KOPT-K1 (cell line): ENCODE results near the gene ICAM5.
"Not testable (repeated sequence)": the region's sequence is repeated elsewhere in the genome, so short reads cannot be mapped to it uniquely, and the experiment has no call there.

ENCODE experiments used
- H3K27ac ChIP-seq: fragments of 200-600 bp; sonication (generic); 2 replicates; pipeline ENCODE4 v1.5.1; 2016; ENCODE audit warnings: antibody characterized with exemption, mild to moderate bottlenecking, low read depth, low read length; ENCODE audit not compliant: poor library complexity, severe bottlenecking
- H3K36me3 ChIP-seq: fragments of 200-600 bp; sonication (generic); 2 replicates; pipeline ENCODE4 v1.5.1; 2017; ENCODE audit warnings: antibody characterized with exemption, mild to moderate bottlenecking, low read length, moderate library complexity; ENCODE audit not compliant: insufficient read depth
- H3K9me3 ChIP-seq: fragments of 200-600 bp; sonication (generic); 2 replicates; pipeline ENCODE4 v1.5.1; 2017; ENCODE audit warnings: antibody characterized with exemption, low read length, mild to moderate bottlenecking; ENCODE audit not compliant: insufficient read depth, poor library complexity, severe bottlenecking

The ICAM5 gene

DNA sequence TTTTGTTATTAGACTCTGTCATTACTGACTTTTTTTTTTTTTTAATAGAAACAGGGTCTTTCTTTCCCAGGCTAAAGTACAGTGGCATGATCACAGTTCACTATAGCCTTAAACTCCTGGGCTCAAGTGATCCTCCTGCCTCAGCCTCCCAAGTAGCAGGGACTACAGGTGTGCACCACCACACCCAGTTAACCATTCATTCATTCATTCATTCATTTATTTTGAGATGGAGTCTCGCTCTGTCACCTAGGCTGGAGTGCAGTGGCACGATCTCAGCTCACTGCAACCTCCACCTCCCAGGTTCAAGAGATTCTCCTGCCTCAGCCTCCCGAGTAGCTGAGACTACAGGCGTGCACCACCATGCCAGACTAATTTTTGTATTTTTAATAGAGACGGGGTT is 7.7 kb upstream of the ICAM5 start:
- not testable (repeated sequence) for H3K27ac ChIP-seq, H3K36me3 ChIP-seq, H3K9me3 ChIP-seq

DNA sequence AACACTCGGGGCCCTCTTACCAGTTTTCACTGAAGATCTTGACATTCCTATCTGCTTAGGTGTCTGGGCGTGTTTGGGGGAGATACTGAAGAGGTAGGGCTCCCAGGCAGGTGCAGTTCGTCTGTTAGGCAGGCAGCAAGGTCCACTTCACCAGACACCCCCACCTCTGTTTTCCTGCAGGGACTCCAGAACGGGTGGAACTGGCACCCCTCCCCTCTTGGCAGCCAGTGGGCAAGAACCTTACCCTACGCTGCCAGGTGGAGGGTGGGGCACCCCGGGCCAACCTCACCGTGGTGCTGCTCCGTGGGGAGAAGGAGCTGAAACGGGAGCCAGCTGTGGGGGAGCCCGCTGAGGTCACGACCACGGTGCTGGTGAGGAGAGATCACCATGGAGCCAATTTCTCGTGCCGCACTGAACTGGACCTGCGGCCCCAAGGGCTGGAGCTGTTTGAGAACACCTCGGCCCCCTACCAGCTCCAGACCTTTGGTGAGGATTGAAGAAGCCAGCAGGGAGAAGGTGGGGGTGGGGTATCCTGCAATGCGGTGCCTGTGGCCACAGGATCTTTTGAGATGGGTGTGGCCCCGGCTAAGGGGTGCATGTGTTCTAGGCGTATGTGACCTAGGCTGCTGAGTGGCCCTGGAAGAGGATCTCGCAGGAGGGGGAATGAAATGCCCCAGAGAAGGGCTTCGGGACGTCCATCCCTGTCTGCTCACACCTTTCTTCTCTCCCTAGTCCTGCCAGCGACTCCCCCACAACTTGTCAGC is 6.3 kb upstream of the ICAM5 start:
- no peak overlapping the region for H3K27ac ChIP-seq
- no peaks in the 10 kb centered on the region for H3K36me3 ChIP-seq
- H3K9me3 ChIP-seq, result peaks cover 6% of the 10 kb centered on the region

DNA sequence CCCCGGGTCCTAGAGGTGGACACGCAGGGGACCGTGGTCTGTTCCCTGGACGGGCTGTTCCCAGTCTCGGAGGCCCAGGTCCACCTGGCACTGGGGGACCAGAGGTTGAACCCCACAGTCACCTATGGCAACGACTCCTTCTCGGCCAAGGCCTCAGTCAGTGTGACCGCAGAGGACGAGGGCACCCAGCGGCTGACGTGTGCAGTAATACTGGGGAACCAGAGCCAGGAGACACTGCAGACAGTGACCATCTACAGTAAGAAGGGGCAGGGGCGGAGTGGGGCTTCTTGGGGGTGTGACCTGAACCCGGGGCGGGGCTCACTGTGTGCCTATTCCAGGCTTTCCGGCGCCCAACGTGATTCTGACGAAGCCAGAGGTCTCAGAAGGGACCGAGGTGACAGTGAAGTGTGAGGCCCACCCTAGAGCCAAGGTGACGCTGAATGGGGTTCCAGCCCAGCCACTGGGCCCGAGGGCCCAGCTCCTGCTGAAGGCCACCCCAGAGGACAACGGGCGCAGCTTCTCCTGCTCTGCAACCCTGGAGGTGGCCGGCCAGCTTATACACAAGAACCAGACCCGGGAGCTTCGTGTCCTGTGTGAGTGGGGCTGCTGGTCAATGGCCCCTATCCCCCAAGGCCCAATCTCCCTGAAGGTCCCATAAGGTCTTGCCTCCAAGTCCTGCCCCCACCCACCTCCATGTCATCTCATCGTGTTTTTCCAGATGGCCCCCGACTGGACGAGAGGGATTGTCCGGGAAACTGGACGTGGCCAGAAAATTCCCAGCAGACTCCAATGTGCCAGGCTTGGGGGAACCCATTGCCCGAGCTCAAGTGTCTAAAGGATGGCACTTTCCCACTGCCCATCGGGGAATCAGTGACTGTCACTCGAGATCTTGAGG is 5.4 kb upstream of the ICAM5 start:
- H3K9me3 ChIP-seq, result peaks cover 14% of the 10 kb centered on the region
- no peaks in the 10 kb centered on the region for H3K36me3 ChIP-seq
- no peak overlapping the region for H3K27ac ChIP-seq

DNA sequence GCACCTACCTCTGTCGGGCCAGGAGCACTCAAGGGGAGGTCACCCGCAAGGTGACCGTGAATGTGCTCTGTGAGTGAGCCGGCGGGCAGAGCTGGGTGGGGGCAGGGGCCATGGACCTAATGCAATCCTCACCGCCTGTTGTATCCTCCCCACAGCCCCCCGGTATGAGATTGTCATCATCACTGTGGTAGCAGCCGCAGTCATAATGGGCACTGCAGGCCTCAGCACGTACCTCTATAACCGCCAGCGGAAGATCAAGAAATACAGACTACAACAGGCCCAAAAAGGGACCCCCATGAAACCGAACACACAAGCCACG is 4.8 kb upstream of the ICAM5 start:
- H3K36me3 ChIP-seq, result no peaks in the 10 kb centered on the region
- no peak overlapping the region for H3K27ac ChIP-seq
- peaks cover 16% of the 10 kb centered on the region for H3K9me3 ChIP-seq

DNA sequence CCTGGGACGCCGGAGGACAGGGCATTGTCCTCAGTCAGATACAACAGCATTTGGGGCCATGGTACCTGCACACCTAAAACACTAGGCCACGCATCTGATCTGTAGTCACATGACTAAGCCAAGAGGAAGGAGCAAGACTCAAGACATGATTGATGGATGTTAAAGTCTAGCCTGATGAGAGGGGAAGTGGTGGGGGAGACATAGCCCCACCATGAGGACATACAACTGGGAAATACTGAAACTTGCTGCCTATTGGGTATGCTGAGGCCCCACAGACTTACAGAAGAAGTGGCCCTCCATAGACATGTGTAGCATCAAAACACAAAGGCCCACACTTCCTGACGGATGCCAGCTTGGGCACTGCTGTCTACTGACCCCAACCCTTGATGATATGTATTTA is 4.4 kb upstream of the ICAM5 start:
- Histone ChIP-seq H3K27ac (no peak overlapping the region), H3K9me3 (peaks cover 21% of the 10 kb centered on the region), H3K36me3 (no peaks in the 10 kb centered on the region)

DNA sequence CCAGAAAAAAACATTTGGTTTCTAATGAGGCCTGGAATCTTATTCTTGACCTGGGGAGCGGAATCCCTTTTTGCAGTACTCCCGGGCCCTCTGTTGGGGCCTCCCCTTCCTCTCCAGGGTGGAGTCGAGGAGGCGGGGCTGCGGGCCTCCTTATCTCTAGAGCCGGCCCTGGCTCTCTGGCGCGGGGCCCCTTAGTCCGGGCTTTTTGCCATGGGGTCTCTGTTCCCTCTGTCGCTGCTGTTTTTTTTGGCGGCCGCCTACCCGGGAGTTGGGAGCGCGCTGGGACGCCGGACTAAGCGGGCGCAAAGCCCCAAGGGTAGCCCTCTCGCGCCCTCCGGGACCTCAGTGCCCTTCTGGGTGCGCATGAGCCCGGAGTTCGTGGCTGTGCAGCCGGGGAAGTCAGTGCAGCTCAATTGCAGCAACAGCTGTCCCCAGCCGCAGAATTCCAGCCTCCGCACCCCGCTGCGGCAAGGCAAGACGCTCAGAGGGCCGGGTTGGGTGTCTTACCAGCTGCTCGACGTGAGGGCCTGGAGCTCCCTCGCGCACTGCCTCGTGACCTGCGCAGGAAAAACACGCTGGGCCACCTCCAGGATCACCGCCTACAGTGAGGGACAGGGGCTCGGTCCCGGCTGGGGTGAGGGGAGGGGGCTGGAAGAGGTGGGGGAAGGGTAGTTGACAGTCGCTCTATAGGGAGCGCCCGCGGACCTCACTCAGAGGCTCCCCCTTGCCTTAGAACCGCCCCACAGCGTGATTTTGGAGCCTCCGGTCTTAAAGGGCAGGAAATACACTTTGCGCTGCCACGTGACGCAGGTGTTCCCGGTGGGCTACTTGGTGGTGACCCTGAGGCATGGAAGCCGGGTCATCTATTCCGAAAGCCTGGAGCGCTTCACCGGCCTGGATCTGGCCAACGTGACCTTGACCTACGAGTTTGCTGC is 2.7 kb upstream of the ICAM5 start, which contains the start of gene ICAM4:
ICAM4 (plus strand) TSS at position 153 of the 935 bp plus-strand sequence; CDS start at position 211, 58 bp downstream.
- H3K9me3 ChIP-seq, result peaks cover 38% of the 10 kb centered on the region
- H3K36me3 ChIP-seq, result no peaks in the 10 kb centered on the region
- H3K27ac ChIP-seq, result peak within 1 kb of the TSS; percentile 33

DNA sequence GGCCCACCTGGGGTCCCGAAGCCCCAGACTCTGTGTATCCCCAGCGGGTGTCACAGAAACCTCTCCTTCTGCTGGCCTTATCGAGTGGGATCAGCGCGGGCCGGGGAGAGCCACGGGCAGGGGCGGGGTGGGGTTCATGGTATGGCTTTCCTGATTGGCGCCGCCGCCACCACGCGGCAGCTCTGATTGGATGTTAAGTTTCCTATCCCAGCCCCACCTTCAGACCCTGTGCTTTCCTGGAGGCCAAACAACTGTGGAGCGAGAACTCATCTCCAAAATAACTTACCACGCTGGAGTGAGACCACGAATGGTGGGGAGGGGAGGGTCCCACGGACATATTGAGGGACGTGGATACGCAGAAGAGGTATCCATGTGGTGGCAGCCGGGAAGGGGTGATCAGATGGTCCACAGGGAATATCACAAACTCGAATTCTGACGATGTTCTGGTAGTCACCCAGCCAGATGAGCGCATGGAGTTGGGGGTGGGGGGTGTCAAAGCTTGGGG is 1.0 kb upstream of the ICAM5 start:
- Histone ChIP-seq H3K36me3 (no peaks in the 10 kb centered on the region), H3K27ac (no peak overlapping the region), H3K9me3 (peaks cover 54% of the 10 kb centered on the region)

DNA sequence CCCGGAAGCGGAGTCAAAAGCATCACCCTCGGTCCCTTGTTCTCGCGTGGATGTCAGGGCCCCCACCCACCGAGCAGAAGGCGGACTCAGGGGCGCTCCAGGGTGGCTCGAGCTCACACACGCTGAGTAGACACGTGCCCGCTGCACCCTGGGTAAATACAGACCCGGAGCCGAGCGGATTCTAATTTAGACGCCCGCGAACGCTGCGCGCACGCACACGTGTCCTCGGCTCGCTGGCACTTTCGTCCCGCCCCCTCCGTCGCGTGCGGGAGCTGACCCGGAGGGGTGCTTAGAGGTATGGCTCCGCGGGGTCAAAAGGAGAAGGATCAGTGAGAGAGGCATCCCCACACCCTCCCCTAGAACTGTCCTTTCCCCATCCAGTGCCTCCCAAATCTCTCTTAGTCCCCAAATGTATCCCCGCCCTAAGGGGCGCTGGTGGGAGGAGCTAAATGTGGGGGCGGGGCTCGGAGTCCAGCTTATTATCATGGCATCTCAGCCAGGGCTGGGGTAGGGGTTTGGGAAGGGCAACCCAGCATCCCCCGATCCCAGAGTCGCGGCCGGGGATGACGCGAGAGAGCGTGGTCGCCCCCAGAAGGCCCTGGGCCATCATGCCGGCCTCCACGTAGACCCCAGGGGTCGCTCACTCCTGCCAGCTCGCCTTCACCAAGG is 451 bp upstream of the ICAM5 start:
- peaks cover 54% of the 10 kb centered on the region for H3K9me3 ChIP-seq
- H3K27ac ChIP-seq, result no peak overlapping the region
- no peaks in the 10 kb centered on the region for H3K36me3 ChIP-seq

DNA sequence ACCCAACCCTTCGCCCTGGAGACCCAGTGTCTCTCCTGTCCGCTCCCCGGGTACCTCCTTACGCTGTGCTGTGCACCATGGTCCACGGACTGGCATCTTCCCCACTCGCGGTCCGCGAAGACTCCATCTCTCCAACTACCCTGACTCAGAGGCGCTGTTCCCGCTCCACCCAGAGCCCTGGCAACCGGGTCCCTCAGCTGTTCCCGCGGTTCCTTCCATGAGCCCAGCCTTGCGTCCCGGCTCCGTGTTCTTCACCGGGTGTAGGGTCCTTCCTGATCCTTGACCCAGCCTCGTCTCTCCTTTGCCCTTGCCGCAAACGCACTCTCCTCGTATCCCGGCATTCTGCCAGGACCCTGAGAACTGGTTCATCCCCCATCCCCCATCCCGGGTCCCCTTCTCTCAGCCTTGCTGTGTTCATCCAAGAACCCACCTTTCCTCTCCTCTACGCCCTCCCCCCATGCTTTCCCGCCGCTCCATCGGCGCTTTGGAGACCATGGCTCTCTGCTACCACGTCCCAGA is 664 bp downstream of the ICAM5 start:
- Histone ChIP-seq H3K9me3 (peaks cover 54% of the 10 kb centered on the region), H3K36me3 (no peaks in the 10 kb centered on the region), H3K27ac (no peak overlapping the region)

DNA sequence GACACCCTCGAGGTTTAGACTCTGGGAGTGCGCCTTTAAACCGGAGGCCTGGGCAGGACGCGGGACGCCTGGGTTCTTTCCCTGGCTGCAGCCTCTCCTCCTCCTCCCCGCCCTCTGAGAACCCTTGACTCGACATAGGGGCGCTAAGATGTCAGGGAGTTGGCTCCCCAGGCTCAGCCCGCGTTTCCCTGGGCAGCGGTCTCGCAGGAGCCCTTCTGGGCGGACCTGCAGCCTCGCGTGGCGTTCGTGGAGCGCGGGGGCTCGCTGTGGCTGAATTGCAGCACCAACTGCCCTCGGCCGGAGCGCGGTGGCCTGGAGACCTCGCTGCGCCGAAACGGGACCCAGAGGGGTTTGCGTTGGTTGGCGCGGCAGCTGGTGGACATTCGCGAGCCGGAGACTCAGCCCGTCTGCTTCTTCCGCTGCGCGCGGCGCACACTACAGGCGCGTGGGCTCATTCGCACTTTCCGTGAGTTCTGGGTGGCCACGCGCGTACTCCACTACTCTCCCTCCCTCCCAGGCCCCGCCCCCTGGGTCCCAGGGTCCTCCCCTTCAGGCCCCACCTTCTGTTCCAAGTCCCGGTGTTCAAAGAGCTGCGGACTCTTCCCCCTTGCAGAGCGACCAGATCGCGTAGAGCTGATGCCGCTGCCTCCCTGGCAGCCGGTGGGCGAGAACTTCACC is 1.3 kb downstream of the ICAM5 start:
- Histone ChIP-seq H3K36me3 (no peaks in the 10 kb centered on the region), H3K9me3 (peaks cover 54% of the 10 kb centered on the region), H3K27ac (no peak overlapping the region)

DNA sequence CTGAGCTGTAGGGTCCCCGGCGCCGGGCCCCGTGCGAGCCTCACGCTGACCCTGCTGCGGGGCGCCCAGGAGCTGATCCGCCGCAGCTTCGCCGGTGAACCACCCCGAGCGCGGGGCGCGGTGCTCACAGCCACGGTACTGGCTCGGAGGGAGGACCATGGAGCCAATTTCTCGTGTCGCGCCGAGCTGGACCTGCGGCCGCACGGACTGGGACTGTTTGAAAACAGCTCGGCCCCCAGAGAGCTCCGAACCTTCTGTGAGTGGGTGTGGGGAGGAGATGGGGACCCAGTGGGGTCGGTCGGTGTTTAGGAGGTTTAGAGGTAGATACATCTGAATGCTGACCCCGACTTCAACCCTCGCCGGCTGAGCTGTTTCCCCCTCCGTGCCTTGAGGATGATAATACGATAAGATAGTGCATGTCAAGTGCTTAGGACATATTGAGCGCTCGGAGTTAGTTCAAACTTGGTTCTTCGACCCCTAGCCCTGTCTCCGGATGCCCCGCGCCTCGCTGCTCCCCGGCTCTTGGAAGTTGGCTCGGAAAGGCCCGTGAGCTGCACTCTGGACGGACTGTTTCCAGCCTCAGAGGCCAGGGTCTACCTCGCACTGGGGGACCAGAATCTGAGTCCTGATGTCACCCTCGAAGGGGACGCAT is 1.9 kb downstream of the ICAM5 start:
- Histone ChIP-seq H3K9me3 (peaks cover 54% of the 10 kb centered on the region), H3K36me3 (no peaks in the 10 kb centered on the region), H3K27ac (no peak overlapping the region)

DNA sequence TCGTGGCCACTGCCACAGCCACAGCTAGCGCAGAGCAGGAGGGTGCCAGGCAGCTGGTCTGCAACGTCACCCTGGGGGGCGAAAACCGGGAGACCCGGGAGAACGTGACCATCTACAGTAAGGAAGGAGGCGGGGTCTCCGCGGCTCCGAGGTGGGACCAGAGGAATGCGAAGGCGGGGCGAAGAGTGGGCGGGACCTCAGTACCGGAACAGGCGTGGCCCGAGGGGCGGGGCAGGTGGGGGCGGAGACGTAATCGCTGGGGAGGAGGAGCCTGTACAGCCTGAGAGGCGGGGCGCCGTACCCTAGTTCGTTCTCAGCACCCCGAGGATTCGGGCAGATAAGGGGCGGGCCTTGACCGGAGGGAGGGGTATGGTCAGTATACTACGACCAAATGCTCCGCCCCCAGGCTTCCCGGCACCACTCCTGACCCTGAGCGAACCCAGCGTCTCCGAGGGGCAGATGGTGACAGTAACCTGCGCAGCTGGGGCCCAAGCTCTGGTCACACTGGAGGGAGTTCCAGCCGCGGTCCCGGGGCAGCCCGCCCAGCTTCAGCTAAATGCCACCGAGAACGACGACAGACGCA is 2.5 kb downstream of the ICAM5 start:
- Histone ChIP-seq H3K36me3 (no peaks in the 10 kb centered on the region), H3K27ac (no peak overlapping the region), H3K9me3 (peaks cover 54% of the 10 kb centered on the region)
